ENCODE results near the gene COBLL1. TPM values are rescaled to one million over a fixed set of nuclear protein-coding genes. Genes with fewer than 3 reads are reported as not detected.

COBLL1 gene, protein sequence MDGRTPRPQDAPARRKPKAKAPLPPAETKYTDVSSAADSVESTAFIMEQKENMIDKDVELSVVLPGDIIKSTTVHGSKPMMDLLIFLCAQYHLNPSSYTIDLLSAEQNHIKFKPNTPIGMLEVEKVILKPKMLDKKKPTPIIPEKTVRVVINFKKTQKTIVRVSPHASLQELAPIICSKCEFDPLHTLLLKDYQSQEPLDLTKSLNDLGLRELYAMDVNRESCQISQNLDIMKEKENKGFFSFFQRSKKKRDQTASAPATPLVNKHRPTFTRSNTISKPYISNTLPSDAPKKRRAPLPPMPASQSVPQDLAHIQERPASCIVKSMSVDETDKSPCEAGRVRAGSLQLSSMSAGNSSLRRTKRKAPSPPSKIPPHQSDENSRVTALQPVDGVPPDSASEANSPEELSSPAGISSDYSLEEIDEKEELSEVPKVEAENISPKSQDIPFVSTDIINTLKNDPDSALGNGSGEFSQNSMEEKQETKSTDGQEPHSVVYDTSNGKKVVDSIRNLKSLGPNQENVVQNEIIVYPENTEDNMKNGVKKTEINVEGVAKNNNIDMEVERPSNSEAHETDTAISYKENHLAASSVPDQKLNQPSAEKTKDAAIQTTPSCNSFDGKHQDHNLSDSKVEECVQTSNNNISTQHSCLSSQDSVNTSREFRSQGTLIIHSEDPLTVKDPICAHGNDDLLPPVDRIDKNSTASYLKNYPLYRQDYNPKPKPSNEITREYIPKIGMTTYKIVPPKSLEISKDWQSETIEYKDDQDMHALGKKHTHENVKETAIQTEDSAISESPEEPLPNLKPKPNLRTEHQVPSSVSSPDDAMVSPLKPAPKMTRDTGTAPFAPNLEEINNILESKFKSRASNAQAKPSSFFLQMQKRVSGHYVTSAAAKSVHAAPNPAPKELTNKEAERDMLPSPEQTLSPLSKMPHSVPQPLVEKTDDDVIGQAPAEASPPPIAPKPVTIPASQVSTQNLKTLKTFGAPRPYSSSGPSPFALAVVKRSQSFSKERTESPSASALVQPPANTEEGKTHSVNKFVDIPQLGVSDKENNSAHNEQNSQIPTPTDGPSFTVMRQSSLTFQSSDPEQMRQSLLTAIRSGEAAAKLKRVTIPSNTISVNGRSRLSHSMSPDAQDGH
- not detected for polyA plus RNA-seq (2012; ENCODE audit: low read depth, missing spikeins)

DNA sequence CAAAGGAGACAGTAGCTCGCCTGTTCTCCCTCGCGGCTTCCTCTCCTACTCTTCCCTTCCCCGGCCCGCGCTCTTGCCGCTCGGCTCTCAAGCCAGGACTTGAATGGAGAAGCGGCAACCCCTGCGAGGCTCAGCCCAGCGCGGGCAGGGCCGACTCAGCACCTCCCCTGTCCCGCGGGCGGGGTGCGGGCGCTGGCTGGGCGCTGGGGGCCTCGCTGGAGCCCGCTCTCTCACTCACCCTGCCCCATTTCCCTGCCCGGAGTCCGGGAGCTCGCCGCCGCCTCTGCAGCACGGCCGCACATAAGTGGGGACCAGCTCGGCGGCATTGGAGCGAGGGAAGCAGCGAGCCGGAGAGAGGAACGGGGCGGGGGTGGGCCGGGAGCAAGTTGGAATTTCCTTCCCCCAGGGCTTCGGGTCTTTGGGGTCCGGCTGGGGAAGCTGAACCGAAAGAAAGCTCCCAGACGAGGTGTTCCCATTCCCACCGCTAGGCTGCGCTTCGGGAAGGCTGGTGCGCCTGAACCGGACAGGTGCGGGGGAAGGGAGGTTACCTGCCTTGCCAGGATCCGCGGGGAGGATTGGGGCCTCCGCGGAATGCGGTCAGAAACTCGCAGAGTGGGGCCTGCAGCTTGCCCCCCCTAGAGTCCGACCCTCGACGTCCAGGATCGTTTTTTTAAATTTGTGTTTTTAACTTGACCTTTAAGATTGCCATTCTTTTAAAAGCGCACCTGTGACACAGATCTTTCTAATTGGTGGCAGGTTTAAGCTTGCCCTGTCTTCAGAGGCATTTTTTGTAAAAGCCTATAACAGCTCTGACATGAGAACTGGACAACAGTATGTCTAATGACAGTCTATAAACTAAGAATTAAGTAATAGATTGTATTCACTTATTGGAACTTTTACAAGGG lies at the start of gene COBLL1:
COBLL1 (minus strand) TSS at position 105 of the 905 bp plus-strand sequence. CDS start 627 bp downstream, outside the sequence.
- DNase-seq (ENCODE audit: insufficient read length, low spot score) = peak; percentile 25
- no peak for FAIRE-seq
- TF ChIP-seq PAX5 (IDR thresholded peaks at IDR 0.05; ENCODE audit: insufficient read depth, low read length, severe bottlenecking) (no peak), SPI1 (IDR thresholded peaks at IDR 0.05; ENCODE audit: low read depth, low read length) (no peak), POLR2A (IDR thresholded peaks at IDR 0.05; ENCODE audit: low read depth, low read length) (no peak), POU2F2 (IDR thresholded peaks at IDR 0.05; ENCODE audit: low read depth, low read length) (no peak), POLR2AphosphoS5 (IDR thresholded peaks at IDR 0.05; ENCODE audit: low read depth, low read length) (no peak), TAF1 (IDR thresholded peaks at IDR 0.05; ENCODE audit: low read depth, low read length) (no peak)

DNA sequence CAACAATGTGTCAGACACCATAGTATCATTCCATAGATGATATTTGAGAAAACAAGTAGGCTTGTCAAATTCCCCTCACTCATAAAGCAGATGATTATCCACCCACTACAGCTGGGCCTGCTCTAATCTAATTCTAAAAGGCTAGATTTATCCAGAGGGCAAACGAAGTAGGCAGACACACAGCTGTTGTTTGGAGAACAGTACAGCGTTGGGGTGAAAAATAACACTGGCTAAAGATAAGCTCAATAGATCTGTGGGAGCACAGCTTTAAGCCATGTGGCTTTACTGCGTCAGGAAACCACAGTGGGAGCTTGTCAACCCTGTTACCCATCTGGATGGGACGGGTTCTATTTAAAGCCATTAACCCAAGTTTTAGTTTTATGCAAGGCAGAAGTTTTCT lies 48.9 kb upstream of the COBLL1 start:
- no peak for FAIRE-seq
- DNase-seq (ENCODE audit: insufficient read length, low spot score) = no peak
- TF ChIP-seq PAX5 (IDR thresholded peaks at IDR 0.05; ENCODE audit: insufficient read depth, low read length, severe bottlenecking) (no peak), POLR2A (IDR thresholded peaks at IDR 0.05; ENCODE audit: low read depth, low read length) (no peak), SPI1 (IDR thresholded peaks at IDR 0.05; ENCODE audit: low read depth, low read length) (no peak), TAF1 (IDR thresholded peaks at IDR 0.05; ENCODE audit: low read depth, low read length) (no peak), POLR2AphosphoS5 (IDR thresholded peaks at IDR 0.05; ENCODE audit: low read depth, low read length) (no peak), POU2F2 (IDR thresholded peaks at IDR 0.05; ENCODE audit: low read depth, low read length) (no peak)

DNA sequence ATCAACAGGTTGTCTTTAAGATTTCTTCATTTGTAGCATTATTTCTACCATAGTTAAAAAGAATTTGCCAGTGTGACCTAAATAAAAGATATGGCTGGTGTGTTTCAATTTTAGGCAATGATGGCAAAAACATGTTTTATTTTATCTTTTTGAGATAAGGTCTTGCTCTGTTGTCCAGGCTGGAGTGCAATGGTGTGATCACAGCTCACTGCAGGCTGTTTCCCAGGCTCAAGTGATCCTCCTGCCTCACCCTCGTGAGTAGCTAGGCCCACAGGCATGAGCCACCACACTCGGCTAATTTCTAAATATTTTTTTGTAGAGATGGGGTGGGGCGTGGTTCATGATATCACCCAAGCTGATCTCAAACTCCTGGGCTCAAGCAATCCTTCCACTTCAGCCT lies 47.0 kb upstream of the COBLL1 start:
- DNase-seq (ENCODE audit: insufficient read length, low spot score) (no peak), FAIRE-seq (no peak)
- TF ChIP-seq SPI1 (IDR thresholded peaks at IDR 0.05; ENCODE audit: low read depth, low read length) = no peak
- TF ChIP-seq TAF1 (IDR thresholded peaks at IDR 0.05; ENCODE audit: low read depth, low read length) = no peak
- TF ChIP-seq POLR2AphosphoS5 (IDR thresholded peaks at IDR 0.05; ENCODE audit: low read depth, low read length) = no peak
- TF ChIP-seq POU2F2 (IDR thresholded peaks at IDR 0.05; ENCODE audit: low read depth, low read length) = no peak
- TF ChIP-seq POLR2A (IDR thresholded peaks at IDR 0.05; ENCODE audit: low read depth, low read length) = no peak
- TF ChIP-seq PAX5 (IDR thresholded peaks at IDR 0.05; ENCODE audit: insufficient read depth, low read length, severe bottlenecking) = no peak

DNA sequence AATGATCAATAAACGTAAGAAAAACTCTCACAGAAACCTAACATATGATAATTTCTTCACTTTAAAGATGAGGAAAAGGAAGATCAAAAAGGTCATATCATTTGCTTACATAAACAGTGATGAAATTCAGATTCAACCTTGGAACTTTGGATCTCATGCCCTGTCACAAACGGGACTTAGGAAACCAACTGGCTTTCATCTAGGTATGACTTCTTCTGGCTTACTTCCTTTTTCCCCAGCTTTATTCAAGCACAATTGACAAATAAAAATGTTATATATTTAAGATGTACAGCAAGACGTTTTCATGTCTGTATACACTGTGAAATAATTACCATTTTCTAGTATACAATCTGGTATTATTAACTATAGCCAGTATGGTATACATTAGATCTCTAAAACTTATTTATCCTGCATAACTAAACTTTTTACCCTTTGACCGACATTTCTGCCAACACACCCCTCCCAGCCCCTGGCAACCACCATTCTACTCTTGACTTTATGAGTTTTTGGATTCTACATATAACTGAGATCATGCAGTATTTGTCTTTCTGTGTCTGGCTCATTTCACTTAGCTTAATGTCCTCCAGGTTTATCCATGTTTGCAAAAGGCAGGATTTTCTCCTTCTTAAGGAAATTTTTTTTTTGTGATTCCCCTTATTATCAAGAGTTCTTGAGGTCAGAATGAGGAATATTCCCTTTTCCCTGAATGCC lies 46.0 kb upstream of the COBLL1 start:
- TF ChIP-seq POU2F2 (IDR thresholded peaks at IDR 0.05; ENCODE audit: low read depth, low read length) = no peak
- TF ChIP-seq POLR2AphosphoS5 (IDR thresholded peaks at IDR 0.05; ENCODE audit: low read depth, low read length) = no peak
- no peak for TF ChIP-seq PAX5 (IDR thresholded peaks at IDR 0.05; ENCODE audit: insufficient read depth, low read length, severe bottlenecking)
- no peak for TF ChIP-seq TAF1 (IDR thresholded peaks at IDR 0.05; ENCODE audit: low read depth, low read length)
- TF ChIP-seq SPI1 (IDR thresholded peaks at IDR 0.05; ENCODE audit: low read depth, low read length) = no peak
- TF ChIP-seq POLR2A (IDR thresholded peaks at IDR 0.05; ENCODE audit: low read depth, low read length) = no peak
- FAIRE-seq (no peak), DNase-seq (ENCODE audit: insufficient read length, low spot score) (no peak)

DNA sequence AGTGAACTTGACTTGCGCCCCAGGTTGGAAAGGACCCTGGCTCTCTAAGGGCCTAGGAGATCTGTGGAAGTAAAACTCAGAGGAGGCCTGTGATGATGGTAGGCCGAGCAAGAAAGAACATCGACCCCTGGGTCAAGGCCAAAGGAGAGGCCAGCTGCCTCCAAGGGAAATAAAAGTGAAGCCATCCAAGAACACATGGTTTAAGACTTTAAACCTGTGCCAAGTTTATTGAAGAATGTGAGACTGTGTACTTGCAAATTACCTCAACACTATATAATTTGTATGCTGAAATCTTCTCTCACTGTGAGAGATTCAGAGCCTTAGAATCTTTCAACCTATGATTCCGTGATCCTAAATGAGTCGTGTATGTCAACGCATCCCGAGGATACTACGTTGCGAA lies 40.7 kb upstream of the COBLL1 start:
- DNase-seq (ENCODE audit: insufficient read length, low spot score) = no peak
- TF ChIP-seq POLR2A (IDR thresholded peaks at IDR 0.05; ENCODE audit: low read depth, low read length) = no peak
- TF ChIP-seq TAF1 (IDR thresholded peaks at IDR 0.05; ENCODE audit: low read depth, low read length) = no peak
- no peak for TF ChIP-seq POU2F2 (IDR thresholded peaks at IDR 0.05; ENCODE audit: low read depth, low read length)
- no peak for TF ChIP-seq SPI1 (IDR thresholded peaks at IDR 0.05; ENCODE audit: low read depth, low read length)
- TF ChIP-seq PAX5 (IDR thresholded peaks at IDR 0.05; ENCODE audit: insufficient read depth, low read length, severe bottlenecking) = no peak
- no peak for FAIRE-seq

DNA sequence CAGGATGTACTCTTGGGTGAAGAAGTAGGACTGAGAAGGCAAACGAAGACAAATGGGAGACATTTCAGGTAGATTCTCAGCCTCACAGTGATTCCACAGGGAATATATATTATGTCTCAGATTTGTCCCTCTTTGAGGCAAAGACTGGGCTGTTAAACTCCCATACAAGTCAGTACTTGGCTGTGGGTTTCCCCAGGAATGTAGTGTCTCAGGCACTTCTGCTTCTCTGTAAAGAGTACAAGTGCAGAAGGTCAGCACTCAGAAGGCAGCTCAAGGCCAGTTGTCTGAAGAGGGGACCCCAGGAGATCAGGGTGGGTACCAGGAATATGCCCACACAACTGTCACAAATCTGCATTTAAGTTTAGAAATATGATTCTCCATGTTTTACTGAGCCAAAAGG lies 39.9 kb upstream of the COBLL1 start:
- TF ChIP-seq PAX5 (IDR thresholded peaks at IDR 0.05; ENCODE audit: insufficient read depth, low read length, severe bottlenecking) (no peak), POLR2AphosphoS5 (IDR thresholded peaks at IDR 0.05; ENCODE audit: low read depth, low read length) (no peak), POLR2A (IDR thresholded peaks at IDR 0.05; ENCODE audit: low read depth, low read length) (no peak), POU2F2 (IDR thresholded peaks at IDR 0.05; ENCODE audit: low read depth, low read length) (no peak), SPI1 (IDR thresholded peaks at IDR 0.05; ENCODE audit: low read depth, low read length) (no peak), TAF1 (IDR thresholded peaks at IDR 0.05; ENCODE audit: low read depth, low read length) (no peak)
- no peak for DNase-seq (ENCODE audit: insufficient read length, low spot score)
- no peak for FAIRE-seq

DNA sequence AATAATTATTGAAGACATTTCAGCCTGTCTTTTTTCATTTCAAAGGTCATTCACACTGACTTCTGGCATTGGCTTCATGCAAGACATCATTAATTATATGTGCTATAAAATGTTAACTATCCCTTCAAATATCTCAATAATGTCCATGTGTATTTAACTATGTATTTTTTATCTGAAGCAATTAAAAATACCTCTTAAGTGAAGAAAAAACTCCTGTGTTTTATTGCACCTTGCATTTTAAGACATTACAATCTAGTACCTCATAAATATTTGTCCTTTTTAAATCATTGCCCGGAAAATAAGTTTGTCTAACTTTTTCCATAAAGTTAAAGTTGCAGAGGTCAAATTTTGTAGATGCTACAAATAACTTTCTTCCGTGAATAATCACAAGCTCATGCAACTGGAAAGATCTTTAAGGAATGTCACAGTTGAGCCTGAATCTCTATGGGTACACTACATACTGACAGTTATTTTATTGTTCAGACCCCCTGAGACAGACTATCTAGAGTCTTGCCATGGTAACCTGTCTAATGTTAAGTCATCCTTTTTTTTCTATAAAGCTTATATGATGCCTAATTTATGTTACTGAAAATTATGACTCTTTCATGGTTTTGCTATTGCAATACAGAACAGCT lies 38.4 kb upstream of the COBLL1 start:
- DNase-seq (ENCODE audit: insufficient read length, low spot score) (no peak), FAIRE-seq (no peak)
- TF ChIP-seq POU2F2 (IDR thresholded peaks at IDR 0.05; ENCODE audit: low read depth, low read length) (no peak), POLR2A (IDR thresholded peaks at IDR 0.05; ENCODE audit: low read depth, low read length) (no peak), TAF1 (IDR thresholded peaks at IDR 0.05; ENCODE audit: low read depth, low read length) (no peak), SPI1 (IDR thresholded peaks at IDR 0.05; ENCODE audit: low read depth, low read length) (no peak), PAX5 (IDR thresholded peaks at IDR 0.05; ENCODE audit: insufficient read depth, low read length, severe bottlenecking) (no peak), POLR2AphosphoS5 (IDR thresholded peaks at IDR 0.05; ENCODE audit: low read depth, low read length) (no peak)
